H1 (cell line): Measurements from ENCODE around the gene WDR43. TPM values are rescaled to one million over a fixed set of nuclear protein-coding genes. Genes with fewer than 3 reads are reported as not detected.

Experiments
- CTCF ChIA-PET: fragments of 300-600 bp; sonication (Branson Sonifier 250); formaldehyde crosslinking; loops from one replicate; lab custom pipeline; 2021; ENCODE audit not compliant: partially characterized antibody; lab: Charles Lee
- POLR2A ChIA-PET: fragments of 300-600 bp; sonication (Branson Sonifier 250); formaldehyde crosslinking; loops from one replicate; lab custom pipeline; 2021; ENCODE audit warnings: inconsistent platforms; ENCODE audit not compliant: partially characterized antibody; lab: Charles Lee
- DNase-seq, 2 experiments: peaks; one replicate each; pipeline versions ENCODE4 v3.0.0 to v3.0.0-alpha.2; 2010 to 2022; ENCODE audit warnings: low spot score in 2 of 2, low read depth in 1 of 2, mixed read lengths in 1 of 2
- FAIRE-seq: peaks from 2 replicates; lab custom pipeline; 2011; peaks lifted over from hg19 to GRCh38; lab: Jason Lieb, UNC
- H2AFZ ChIP-seq: 2 replicates; pipeline ENCODE4 v1.8.1; 2012; ENCODE audit warnings: low read length, inconsistent platforms
- H2AK5ac ChIP-seq: 2 replicates; pipeline ENCODE4 v1.6.1; 2013; ENCODE audit warnings: low read depth, low read length
- H2BK120ac ChIP-seq: replicated peaks from 2 replicates; pipeline ENCODE3; 2013; ENCODE audit warnings: low read depth, low read length, inconsistent platforms
- H2BK12ac ChIP-seq: 2 replicates; pipeline ENCODE4 v1.6.1; 2013; ENCODE audit warnings: low read depth, low read length
- H2BK15ac ChIP-seq: 2 replicates; pipeline ENCODE4 v1.6.1; 2013; ENCODE audit warnings: low read length
- H2BK20ac ChIP-seq: 2 replicates; pipeline ENCODE4 v1.6.1; 2013; ENCODE audit warnings: low read length
- H2BK5ac ChIP-seq: 2 replicates; pipeline ENCODE4 v1.6.1; 2013; ENCODE audit warnings: low read depth, low read length
- H3K14ac ChIP-seq: 2 replicates; pipeline ENCODE4 v1.6.1; 2013; ENCODE audit warnings: inconsistent platforms; ENCODE audit not compliant: insufficient read length
- H3K18ac ChIP-seq: 2 replicates; pipeline ENCODE4 v1.6.1; 2013; ENCODE audit warnings: low read length; ENCODE audit errors: extremely low read depth
- H3K23ac ChIP-seq: 2 replicates; pipeline ENCODE4 v1.6.1; 2013; ENCODE audit warnings: inconsistent platforms; ENCODE audit not compliant: insufficient read length
- H3K23me2 ChIP-seq: 2 replicates; pipeline ENCODE4 v1.6.1; 2013; ENCODE audit warnings: low read depth, low read length
- H3K27ac ChIP-seq: 2 replicates; pipeline ENCODE4 v1.6.1; 2011; ENCODE audit warnings: low read depth, low read length, inconsistent platforms
- H3K27me3 ChIP-seq, 4 experiments: replicated peaks in 1 of 4; 1 replicate in 1 of 4; 2 replicates in 3 of 4; pipeline versions ENCODE4 v1.6.1 to v1.8.1; 2011 to 2013; ENCODE audit warnings: low read length in 3 of 4, mild to moderate bottlenecking in 3 of 4, inconsistent platforms in 2 of 4, mixed read lengths in 2 of 4, moderate library complexity in 1 of 4; ENCODE audit not compliant: control insufficient read depth in 3 of 4, insufficient read depth in 3 of 4; ENCODE audit errors: extremely low read depth in 1 of 4
- H3K36me3 ChIP-seq, 4 experiments: 2 replicates each; pipeline versions ENCODE4 v1.6.1 to v1.8.1; 2011 to 2013; ENCODE audit warnings: mild to moderate bottlenecking in 4 of 4, low read length in 3 of 4, moderate library complexity in 2 of 4, control low read depth in 1 of 4, inconsistent platforms in 1 of 4; ENCODE audit not compliant: insufficient read depth in 4 of 4, control insufficient read depth in 2 of 4
- H3K4ac ChIP-seq: replicated peaks from 2 replicates; pipeline ENCODE3; 2013; ENCODE audit warnings: low read length, low read depth, mixed read lengths, inconsistent platforms; ENCODE audit not compliant: insufficient read length
- H3K4me1 ChIP-seq, 4 experiments: replicated peaks in 1 of 4; 1 replicate in 1 of 4; 2 replicates in 3 of 4; pipeline versions ENCODE4 v1.6.1 to v1.8.1; 2011 to 2013; ENCODE audit warnings: low read length in 3 of 4, inconsistent platforms in 2 of 4, mixed read lengths in 1 of 4; ENCODE audit not compliant: insufficient read depth in 4 of 4, control insufficient read depth in 3 of 4
- H3K4me2 ChIP-seq, 2 experiments: 2 replicates each; pipeline versions ENCODE4 v1.6.1 to v1.8.1; 2011 to 2013; ENCODE audit warnings: low read depth in 2 of 2, low read length in 2 of 2, control low read depth in 1 of 2, inconsistent platforms in 1 of 2, mild to moderate bottlenecking in 1 of 2; ENCODE audit not compliant: insufficient read depth in 1 of 2
- H3K4me3 ChIP-seq, 4 experiments: fragments of 200-600, 300-600 bp in 1 of 4; sonication (generic), shearing (Covaris generic), sonication (Bioruptor Twin) in 1 of 4; 2 replicates each; pipeline versions ENCODE4 v1.5.1 to v1.8.1; 2011 to 2016; ENCODE audit warnings: low read length in 4 of 4, low read depth in 3 of 4, control low read depth in 2 of 4, inconsistent platforms in 2 of 4, mild to moderate bottlenecking in 2 of 4, mixed read lengths in 1 of 4, moderate library complexity in 1 of 4; ENCODE audit not compliant: insufficient read depth in 2 of 4; ENCODE audit errors: extremely low read depth in 1 of 4
- H3K56ac ChIP-seq: replicated peaks from 2 replicates; pipeline ENCODE3; 2013; ENCODE audit warnings: low read depth, mild to moderate bottlenecking, mixed read lengths, low read length, inconsistent platforms; ENCODE audit not compliant: insufficient read length
- H3K79me1 ChIP-seq: 2 replicates; pipeline ENCODE4 v1.6.1; 2013; ENCODE audit warnings: low read depth, low read length, control low read depth
- H3K79me2 ChIP-seq, 2 experiments: 2 replicates each; pipeline versions ENCODE4 v1.6.1 to v1.8.1; 2012 to 2013; ENCODE audit warnings: low read length in 2 of 2, mild to moderate bottlenecking in 2 of 2, inconsistent platforms in 1 of 2; ENCODE audit not compliant: insufficient read depth in 2 of 2, control insufficient read depth in 1 of 2
- H3K9ac ChIP-seq, 4 experiments: replicated peaks in 1 of 4; 1 replicate in 1 of 4; 2 replicates in 3 of 4; pipeline versions ENCODE4 v1.6.1 to v1.8.1; 2011 to 2013; ENCODE audit warnings: low read depth in 3 of 4, low read length in 3 of 4, control low read depth in 2 of 4, mild to moderate bottlenecking in 2 of 4, moderate library complexity in 2 of 4, inconsistent platforms in 1 of 4; ENCODE audit errors: extremely low read depth in 1 of 4
- H3K9me3 ChIP-seq, 2 experiments: 2 replicates each; pipeline versions ENCODE4 v1.6.1 to v1.8.1; 2012 to 2013; ENCODE audit warnings: mild to moderate bottlenecking in 2 of 2, moderate library complexity in 2 of 2, control low read depth in 1 of 2, inconsistent platforms in 1 of 2, low read depth in 1 of 2, low read length in 1 of 2, mixed read lengths in 1 of 2; ENCODE audit not compliant: insufficient read depth in 2 of 2
- H4K20me1 ChIP-seq, 2 experiments: replicated peaks in 1 of 2; 2 replicates each; pipeline versions ENCODE3 to v1.8.1; 2011 to 2013; ENCODE audit warnings: inconsistent platforms in 2 of 2, low read length in 2 of 2, mild to moderate bottlenecking in 1 of 2; ENCODE audit not compliant: insufficient read depth in 2 of 2, control insufficient read depth in 1 of 2
- H4K5ac ChIP-seq: 2 replicates; pipeline ENCODE4 v1.6.1; 2013; ENCODE audit warnings: low read length, low read depth, mixed read lengths, inconsistent platforms; ENCODE audit not compliant: insufficient read length
- H4K8ac ChIP-seq: 2 replicates; pipeline ENCODE4 v1.8.0; 2013; ENCODE audit warnings: mild to moderate bottlenecking, moderate library complexity, low read length, inconsistent platforms; ENCODE audit not compliant: insufficient read depth; ENCODE audit errors: extremely low read depth
- H4K91ac ChIP-seq: replicated peaks from 2 replicates; pipeline ENCODE3; 2013; ENCODE audit warnings: low read length, mixed read lengths, inconsistent platforms; ENCODE audit not compliant: insufficient read length
- ATF2 ChIP-seq: IDR thresholded peaks from 2 replicates; pipeline ENCODE4 v1.6.1; 2012; ENCODE audit warnings: low read length, inconsistent platforms
- BACH1 ChIP-seq: IDR thresholded peaks from 2 replicates; pipeline ENCODE4 v1.6.1; 2012; ENCODE audit warnings: low read length, improper control_type of control experiment
- CBX5 ChIP-seq: fragments of 300-800, 300-1000 bp; sonication (generic); IDR thresholded peaks from 2 replicates; pipeline ENCODE4 v1.7.1; 2016; ENCODE audit warnings: antibody characterized with exemption, low read length, low read depth
- EGR1 ChIP-seq: IDR thresholded peaks from 2 replicates; pipeline ENCODE4 v1.6.1; 2011; ENCODE audit warnings: low read depth, low read length, borderline replicate concordance
- HDAC2 ChIP-seq, 2 experiments: fragments of 300-600 bp in 1 of 2; sonication (generic) in 1 of 2; IDR thresholded peaks; 2 replicates each; pipeline ENCODE4 v1.6.1; 2011 to 2012; ENCODE audit warnings: low read depth in 2 of 2, low read length in 2 of 2, mild to moderate bottlenecking in 2 of 2, moderate library complexity in 2 of 2, borderline replicate concordance in 1 of 2, inconsistent platforms in 1 of 2
- HDAC6 ChIP-seq: IDR thresholded peaks from one replicate; pipeline ENCODE4 v1.7.1; 2012; ENCODE audit warnings: low read depth, mild to moderate bottlenecking, inconsistent platforms, low read length, moderate library complexity
- KDM1A ChIP-seq: fragments of 200-600, 300-600 bp; sonication (generic); IDR thresholded peaks from 2 replicates; pipeline ENCODE4 v1.7.1; 2016; ENCODE audit warnings: mild to moderate bottlenecking, low read length, borderline replicate concordance
- PHF8 ChIP-seq: fragments of 200-600 bp; sonication (generic); conservative IDR thresholded peaks from 2 replicates; pipeline ENCODE4 v1.7.1; 2012; ENCODE audit warnings: low read depth, mild to moderate bottlenecking, inconsistent platforms, low read length, moderate library complexity
- RFX5 ChIP-seq: IDR thresholded peaks from 2 replicates; pipeline ENCODE4 v1.6.1; 2011; ENCODE audit warnings: low read depth, low read length, improper control_type of control experiment, borderline replicate concordance
- RXRA ChIP-seq: IDR thresholded peaks from 2 replicates; pipeline ENCODE4 v1.6.1; 2011; ENCODE audit warnings: low read depth, mild to moderate bottlenecking, low read length, moderate library complexity; ENCODE audit not compliant: insufficient read depth
- WGBS, 2 experiments: shearing (Covaris generic) in 1 of 2; methylation state at CpG; one replicate each; pipeline versions ENCODE4 v1.1.6 to v1.1.7; 2013 to 2015; ENCODE audit warnings: low lambda C conversion rate in 2 of 2, mixed read lengths in 2 of 2, inconsistent platforms in 1 of 2, low coverage in 1 of 2, missing lambda C conversion rate in 1 of 2; ENCODE audit not compliant: insufficient replicate concordance in 2 of 2, insufficient coverage in 1 of 2, insufficient read length in 1 of 2; ENCODE audit errors: extremely low coverage in 1 of 2, missing lambda C conversion rate in 1 of 2; 5-methylcytosine and 5-hydroxymethylcytosine counted together
- polyA plus RNA-seq, 7 experiments: library from polyadenylated mRNA; depleted of rRNA in 3 of 7; stranded (reverse) in 5 of 7; unstranded in 2 of 7; fragments of >200 nt in 5 of 7; fragments of 200-250 nt in 2 of 7; gene quantifications; 1 replicate in 5 of 7; 2 replicates in 1 of 7; 4 replicates in 1 of 7; pipeline versions ENCODE4 v1.2.1 to v1.2.3, GENCODE V29; 2011 to 2013; ENCODE audit warnings: missing spikeins in 2 of 7, mixed read lengths in 2 of 7
- total RNA-seq: library from RNA; stranded (reverse); fragmentation: NEBNext Ultra II Directional; extraction: Animal tissue kit (Norgen Biotek cat#: 25700); gene quantifications from 2 replicates; pipeline ENCODE4 v1.2.1, GENCODE V29; 2021

Gene WDR43
- total and polyA plus RNA-seq, 2 of the 8 experiments (the other 6 are each of a cell fraction or from before 2014, with no cell fraction given) = 57.8 to 142 TPM

GRCh38 chr2:28944535-28945248 is 50.2 kb downstream of the WDR43 start:
- no peaks in the 10 kb centered on the region for H3K79me2 ChIP-seq
- 86% methylated on average over 14 of the region's 14 CpGs; no CpG with 5 or more reads in 1 of the 2 experiments for WGBS, 2 experiments
- POLR2A ChIA-PET = interaction anchor here (0.6 kb wide), 1 partner anchor 34 kb away, joined by 3 read pairs; no protein-coding TSS in a partner anchor
- TF ChIP-seq HDAC6 = no peak
- TF ChIP-seq EGR1 = no peak
- no peak for TF ChIP-seq CBX5
- TF ChIP-seq PHF8 = no peak
- TF ChIP-seq HDAC2 (IDR thresholded peaks at IDR 0.05; ENCODE audit: borderline replicate concordance in 1 of 2, low read depth in 2 of 2, low read length in 2 of 2) = no peak
- no peak for TF ChIP-seq KDM1A
- TF ChIP-seq RFX5 = no peak
- TF ChIP-seq RXRA = no peak
- no peak for TF ChIP-seq ATF2
- TF ChIP-seq BACH1 = no peak

More at GRCh38 chr2:28944535-28945248, 50.2 kb downstream of the WDR43 start:
- DNase-seq = no peak
- H3K23me2 ChIP-seq = no peaks in the 10 kb centered on the region
- H2BK15ac ChIP-seq = no peak overlapping the region
- no peak overlapping the region for H2AFZ ChIP-seq
- H2BK120ac ChIP-seq = no peak overlapping the region
- no peak overlapping the region for H3K56ac ChIP-seq
- no peak overlapping the region for H4K91ac ChIP-seq
- H3K4me3 ChIP-seq = no peak overlapping the region
- no peak overlapping the region for H2BK12ac ChIP-seq
- H3K9ac ChIP-seq = no peak overlapping the region
- no peak overlapping the region for H4K5ac ChIP-seq
- peaks cover 33 to 96% (median 79%) of the 10 kb centered on the region in 4 experiments for H3K36me3 ChIP-seq
- no peak overlapping the region for H2BK5ac ChIP-seq
- no peak overlapping the region for H2AK5ac ChIP-seq
- no peak overlapping the region for H3K4me2 ChIP-seq
- no peak overlapping the region for H3K18ac ChIP-seq
- no peak for FAIRE-seq
- no peak overlapping the region for H3K27ac ChIP-seq
- peaks cover 3% of the 10 kb centered on the region; the same call in 1 of the 2 replicates for H3K79me1 ChIP-seq
- no peak overlapping the region for H3K14ac ChIP-seq
- H3K27me3 ChIP-seq = peaks cover 0 to 1% (median 0%) of the 10 kb centered on the region in 4 experiments; a peak in 1 of 7 replicates
- no peaks in the 10 kb centered on the region for H3K4me1 ChIP-seq
- peaks cover 0 to 1% of the 10 kb centered on the region in 2 experiments for H4K20me1 ChIP-seq
- H2BK20ac ChIP-seq = no peak overlapping the region
- no peak overlapping the region for H3K23ac ChIP-seq
- CTCF ChIA-PET = interaction anchor here (1.1 kb wide), 1 partner anchor 16 kb away, joined by 4 read pairs; no protein-coding TSS in a partner anchor
- H4K8ac ChIP-seq = no peak overlapping the region
- peaks cover 13 to 16% of the 10 kb centered on the region in 2 experiments; a peak in 3 of 4 replicates for H3K9me3 ChIP-seq
- no peak overlapping the region for H3K4ac ChIP-seq
